Uterus (tissue), 4 donors: ENCODE measurements around the gene TLX2. TPM values are rescaled to one million over a fixed set of nuclear protein-coding genes. Genes with fewer than 3 reads are reported as not detected.
"Not testable (repeated sequence)": the region's sequence is repeated elsewhere in the genome, so short reads cannot be mapped to it uniquely, and the experiment has no call there.

Experiments
- DNase-seq, 2 donors: peaks; one replicate each; pipeline ENCODE4 v3.0.0-alpha.2; 2019 to 2020
- H3K27ac ChIP-seq, 2 donors: fragments of 200-600 bp; sonication (generic); 1 replicate in 1 of 2; 2 replicates in 1 of 2; pipeline ENCODE4 v1.5.1; 2016 to 2018
- H3K27me3 ChIP-seq, 2 donors: fragments of 200-600 bp; sonication (generic); one replicate each; pipeline ENCODE4 v1.5.1; 2018 to 2019; ENCODE audit warnings: control low read depth in 1 of 2
- H3K36me3 ChIP-seq, 2 donors: fragments of 200-600 bp; sonication (generic); one replicate each; pipeline ENCODE4 v1.5.1; 2019; ENCODE audit warnings: control low read depth in 1 of 2
- H3K4me1 ChIP-seq, 2 donors: fragments of 200-600 bp; sonication (generic); one replicate each; pipeline ENCODE4 v1.5.1; 2018 to 2019; ENCODE audit warnings: control low read depth in 1 of 2
- H3K4me3 ChIP-seq, 2 donors: fragments of 200-600 bp; sonication (generic); 1 replicate in 1 of 2; 2 replicates in 1 of 2; pipeline ENCODE4 v1.5.1; 2018 to 2019; ENCODE audit warnings: mild to moderate bottlenecking in 1 of 2
- H3K9me3 ChIP-seq, 2 donors: fragments of 200-600 bp; sonication (generic); one replicate each; pipeline ENCODE4 v1.5.1; 2019; ENCODE audit warnings: control low read depth in 1 of 2
- POLR2A ChIP-seq, 2 donors: fragments of 450-650 bp; IDR thresholded peaks; one replicate each; pipeline ENCODE4 v1.6.1; 2016; ENCODE audit warnings: antibody characterized with exemption in 2 of 2, mild to moderate bottlenecking in 1 of 2, moderate library complexity in 1 of 2
- intact Hi-C: fragments of 100-400 bp; cut with DNase I; formaldehyde crosslinking; loops from one replicate; pipeline ENCODE4 v1.15.1; 2023; ENCODE audit warnings: low total_unique reads
- total RNA-seq, 4 donors: library from RNA; depleted of rRNA in 3 of 4; stranded (reverse); fragments of >200 nt in 3 of 4; gene quantifications; one replicate each; pipeline versions ENCODE4 v1.1.0 to v1.2.4, GENCODE V29; 2014 to 2023
- TF ChIP-seq, protein P1 (sequence below), 4 experiments: fragments of 200-600 bp in 2 of 4; fragments of 450-650 bp in 2 of 4; sonication (generic) in 2 of 4; IDR thresholded peaks; one replicate each; pipeline ENCODE4 v1.5.1; 2016 to 2019; ENCODE audit warnings: antibody characterized with exemption in 4 of 4, mild to moderate bottlenecking in 2 of 4, moderate library complexity in 1 of 4
- donor health status: DM: yes; HTN: yes; CAD: no.

Gene TLX2
- total RNA-seq, 4 donors from 2014 or later, result 0.55 TPM; not detected in 3

DNA sequence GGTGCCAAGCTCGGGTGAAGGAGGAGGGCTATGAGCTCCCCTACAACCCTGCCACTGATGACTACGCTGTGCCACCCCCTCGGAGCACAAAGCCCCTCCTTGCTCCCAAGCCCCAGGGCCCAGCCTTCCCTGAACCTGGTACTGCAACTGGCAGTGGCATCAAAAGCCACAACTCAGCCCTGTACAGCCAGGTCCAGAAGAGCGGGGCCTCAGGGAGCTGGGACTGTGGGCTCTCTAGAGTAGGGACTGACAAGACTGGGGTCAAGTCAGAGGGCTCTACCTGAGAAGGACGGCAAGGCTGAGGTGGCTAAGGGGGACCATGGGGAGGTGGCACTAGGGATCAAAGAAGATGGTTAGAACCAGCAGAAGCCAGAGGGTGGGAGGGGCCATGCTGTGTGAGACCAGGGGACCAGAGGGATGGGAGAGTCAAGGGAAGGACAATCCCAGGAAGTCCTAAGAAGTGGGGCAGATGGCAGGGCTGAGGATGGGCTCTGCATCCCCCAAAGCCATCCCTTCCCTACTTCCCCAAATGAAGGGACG lies 42.7 kb downstream of the TLX2 start:
- no peak for TF ChIP-seq POLR2A (IDR thresholded peaks at IDR 0.05)
- TF ChIP-seq, protein P1, sequence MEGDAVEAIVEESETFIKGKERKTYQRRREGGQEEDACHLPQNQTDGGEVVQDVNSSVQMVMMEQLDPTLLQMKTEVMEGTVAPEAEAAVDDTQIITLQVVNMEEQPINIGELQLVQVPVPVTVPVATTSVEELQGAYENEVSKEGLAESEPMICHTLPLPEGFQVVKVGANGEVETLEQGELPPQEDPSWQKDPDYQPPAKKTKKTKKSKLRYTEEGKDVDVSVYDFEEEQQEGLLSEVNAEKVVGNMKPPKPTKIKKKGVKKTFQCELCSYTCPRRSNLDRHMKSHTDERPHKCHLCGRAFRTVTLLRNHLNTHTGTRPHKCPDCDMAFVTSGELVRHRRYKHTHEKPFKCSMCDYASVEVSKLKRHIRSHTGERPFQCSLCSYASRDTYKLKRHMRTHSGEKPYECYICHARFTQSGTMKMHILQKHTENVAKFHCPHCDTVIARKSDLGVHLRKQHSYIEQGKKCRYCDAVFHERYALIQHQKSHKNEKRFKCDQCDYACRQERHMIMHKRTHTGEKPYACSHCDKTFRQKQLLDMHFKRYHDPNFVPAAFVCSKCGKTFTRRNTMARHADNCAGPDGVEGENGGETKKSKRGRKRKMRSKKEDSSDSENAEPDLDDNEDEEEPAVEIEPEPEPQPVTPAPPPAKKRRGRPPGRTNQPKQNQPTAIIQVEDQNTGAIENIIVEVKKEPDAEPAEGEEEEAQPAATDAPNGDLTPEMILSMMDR (IDR thresholded peaks at IDR 0.05), result no peak
- intact Hi-C loops, result no loop called here
- no peaks in the 10 kb centered on the region for H3K9me3 ChIP-seq

DNA sequence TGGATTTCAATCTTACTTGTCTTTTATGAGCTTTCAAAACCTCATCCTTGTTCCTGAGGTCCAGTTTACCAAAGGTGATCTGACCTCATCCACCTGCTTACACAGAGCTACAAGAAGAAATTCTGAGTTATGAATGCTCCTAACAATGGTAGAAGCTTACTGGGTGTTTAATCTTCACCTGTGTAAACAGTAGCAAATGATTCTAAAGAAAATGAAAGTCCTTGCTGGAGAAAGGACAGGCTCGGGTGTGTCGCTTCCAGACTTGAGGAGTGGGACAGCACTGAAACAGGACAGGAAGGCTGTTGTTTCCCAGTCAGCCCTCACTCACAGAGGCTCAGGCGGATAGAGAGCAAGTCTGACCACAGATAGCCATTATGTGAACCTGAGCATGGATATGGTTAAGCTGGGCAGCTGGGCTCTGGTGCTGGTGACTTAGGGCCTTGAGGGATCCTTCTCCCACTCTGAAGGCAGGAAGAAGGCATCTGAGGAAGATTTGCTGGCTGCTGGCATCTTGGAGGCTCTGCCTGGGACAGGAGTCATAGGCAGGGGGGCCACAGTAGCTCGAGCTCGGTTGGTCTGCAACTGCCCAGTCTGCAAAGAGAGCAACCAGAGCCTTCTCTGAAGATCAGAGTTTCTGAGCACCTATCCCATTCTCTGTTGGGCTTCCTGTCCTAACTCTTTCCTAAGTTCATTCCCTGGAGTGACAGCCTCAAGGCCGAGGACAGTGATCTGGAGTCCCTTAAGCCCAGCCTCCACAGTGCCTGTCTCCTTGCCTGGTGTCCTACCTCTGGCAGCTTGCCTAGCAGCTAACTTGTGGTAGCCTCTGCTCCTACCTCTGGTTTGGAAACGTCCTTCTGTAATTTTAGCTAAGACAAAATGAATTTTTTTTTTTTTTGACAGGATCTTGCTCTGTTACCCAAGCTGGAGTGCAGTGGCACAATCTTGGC lies 44.3 kb downstream of the TLX2 start:
- DNase-seq, result no peak
- Histone ChIP-seq H3K9me3 (no peaks in the 10 kb centered on the region), H3K27ac (no peak overlapping the region), H3K27me3 (no peaks in the 10 kb centered on the region), H3K36me3 (no peaks in the 10 kb centered on the region), H3K4me1 (peaks cover 0 to 3% of the 10 kb centered on the region in 2 donors), H3K4me3 (no peak overlapping the region)
- intact Hi-C loops, result no loop called here
- no peak for TF ChIP-seq POLR2A (IDR thresholded peaks at IDR 0.05)
- TF ChIP-seq, protein P1 (IDR thresholded peaks at IDR 0.05), result no peak

More for the DNA sequence above, 42.7 kb downstream of the TLX2 start:
- Histone ChIP-seq H3K27me3 (no peaks in the 10 kb centered on the region), H3K4me3 (no peak overlapping the region), H3K4me1 (peaks cover 0 to 12% of the 10 kb centered on the region in 2 donors), H3K27ac (no peak overlapping the region), H3K36me3 (no peaks in the 10 kb centered on the region)
- DNase-seq, result no peak

DNA sequence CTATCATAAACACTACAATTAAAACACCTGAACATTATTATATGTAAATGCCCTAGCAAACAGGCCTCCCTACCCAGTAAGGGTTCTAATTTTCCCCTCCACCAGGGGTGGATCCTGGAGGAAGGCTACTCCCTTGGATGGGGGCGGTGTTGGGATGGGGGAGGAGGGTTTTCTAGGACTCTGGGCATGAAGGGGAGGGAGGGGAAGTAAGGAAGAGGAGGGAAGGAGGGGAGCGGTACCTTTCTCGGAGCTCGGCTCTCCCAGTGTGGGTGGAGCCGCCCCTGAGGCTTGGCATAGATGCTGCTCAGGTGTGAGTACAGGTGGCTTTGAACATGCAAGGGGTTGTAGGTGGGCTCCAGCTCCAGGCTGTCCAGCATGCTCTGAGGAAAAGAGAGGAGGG lies 45.7 kb downstream of the TLX2 start:
- Histone ChIP-seq H3K27me3 (no peaks in the 10 kb centered on the region), H3K4me3 (no peak overlapping the region), H3K36me3 (no peaks in the 10 kb centered on the region), H3K27ac (no peak overlapping the region), H3K9me3 (no peaks in the 10 kb centered on the region), H3K4me1 (peaks cover 0 to 3% of the 10 kb centered on the region in 2 donors)
- TF ChIP-seq POLR2A (IDR thresholded peaks at IDR 0.05), result no peak
- TF ChIP-seq, protein P1 (IDR thresholded peaks at IDR 0.05), result no peak
- intact Hi-C loops, result no loop called here
- DNase-seq, result no peak

DNA sequence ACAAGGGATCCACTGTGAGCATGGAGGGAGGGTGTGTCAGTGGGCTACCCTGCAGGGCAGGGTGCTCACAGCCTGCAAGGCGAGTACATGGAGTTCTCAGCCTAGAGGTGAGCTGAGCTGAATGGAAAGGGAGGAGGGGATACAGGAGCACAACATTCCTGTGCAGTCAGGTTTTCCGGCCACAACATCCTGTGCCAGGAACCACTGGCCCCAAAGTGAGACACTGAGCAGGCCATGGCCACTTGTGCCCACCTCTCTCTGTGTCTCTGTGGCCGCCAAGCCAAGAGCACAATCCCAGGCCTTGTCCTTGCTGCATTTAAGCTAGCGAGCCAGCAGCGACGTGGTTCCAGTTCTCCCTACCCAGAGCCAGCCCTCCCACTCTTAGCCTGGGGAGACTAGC lies 46.3 kb downstream of the TLX2 start:
- Histone ChIP-seq H3K4me3 (no peak overlapping the region), H3K27ac (no peak overlapping the region), H3K4me1 (no peaks in the 10 kb centered on the region), H3K36me3 (no peaks in the 10 kb centered on the region), H3K9me3 (no peaks in the 10 kb centered on the region), H3K27me3 (no peaks in the 10 kb centered on the region)
- DNase-seq, result no peak
- intact Hi-C loops, result no loop called here
- TF ChIP-seq, protein P1 (IDR thresholded peaks at IDR 0.05), result no peak
- TF ChIP-seq POLR2A (IDR thresholded peaks at IDR 0.05), result no peak

DNA sequence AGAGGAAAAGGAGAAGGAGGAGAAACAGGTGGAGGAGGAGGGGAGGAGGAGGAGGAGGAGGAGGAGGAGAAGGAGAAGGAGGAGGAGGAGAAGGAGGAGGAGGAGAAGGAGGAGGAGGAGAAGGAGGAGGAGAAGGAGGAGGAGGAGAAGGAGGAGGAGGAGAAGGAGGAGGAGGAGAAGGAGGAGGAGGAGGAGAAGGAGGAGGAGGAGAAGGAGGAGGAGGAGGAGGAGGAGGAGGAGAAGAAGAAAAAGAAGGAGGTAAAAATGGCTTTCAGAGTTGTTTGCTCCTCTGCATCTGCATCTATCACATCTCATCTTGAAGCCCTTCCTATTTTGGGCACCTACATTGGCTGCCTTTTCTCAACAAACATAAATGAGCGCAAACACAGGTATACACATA lies 46.8 kb downstream of the TLX2 start:
- DNase-seq, H3K27ac ChIP-seq, H3K9me3 ChIP-seq, H3K27me3 ChIP-seq, H3K36me3 ChIP-seq, H3K4me3 ChIP-seq, intact Hi-C loops, H3K4me1 ChIP-seq: not testable (repeated sequence)
